Measurements from ENCODE around the gene PROZ. TPM values are rescaled to one million over a fixed set of nuclear protein-coding genes. Genes with fewer than 3 reads are reported as not detected.

The PROZ gene
- total RNA-seq, 1 experiment from 2014 or later, result not detected

GRCh38 chr13:113123226-113124201, 34.9 kb upstream of the PROZ start:
- Histone ChIP-seq H3K4me1 (ENCODE audit: insufficient read depth, low read length) (no peaks in the 10 kb centered on the region; the same call in 1 of the 2 replicates), H2BK15ac (ENCODE audit: low read depth, low read length) (no peak overlapping the region), H3K18ac (ENCODE audit: insufficient read length, low read depth, low read length) (no peak overlapping the region), H4K20me1 (ENCODE audit: control insufficient read depth, insufficient read depth, insufficient read length) (no peaks in the 10 kb centered on the region), H3K4ac (ENCODE audit: low read depth, low read length) (no peak overlapping the region), H2AK5ac (ENCODE audit: insufficient read length, low read length) (no peak overlapping the region), H3K56ac (ENCODE audit: insufficient read length, low read depth, low read length) (no peak overlapping the region), H3K4me2 (ENCODE audit: insufficient read depth, insufficient read length, low read length) (no peak overlapping the region), H2BK120ac (ENCODE audit: low read depth, low read length, poor library complexity, severe bottlenecking) (no peak overlapping the region), H4K8ac (replicated peaks; ENCODE audit: insufficient read length, low read depth, low read length) (no peak overlapping the region), H4K91ac (ENCODE audit: insufficient read length, low read depth, low read length) (no peak overlapping the region), H2BK5ac (ENCODE audit: insufficient read length, low read length) (no peak overlapping the region), H2BK12ac (ENCODE audit: insufficient read length, low read depth, low read length) (no peak overlapping the region), H3K79me2 (ENCODE audit: insufficient read depth, low read length) (no peaks in the 10 kb centered on the region), H3K79me1 (ENCODE audit: insufficient read depth, low read depth, low read length, poor library complexity, severe bottlenecking) (no peaks in the 10 kb centered on the region), H3K9me3 (ENCODE audit: control insufficient read depth, low read depth, low read length) (no peaks in the 10 kb centered on the region), H2BK20ac (ENCODE audit: low read depth, low read length, poor library complexity, severe bottlenecking) (no peak overlapping the region), H2AFZ (ENCODE audit: low read length) (no peak overlapping the region), H3K23ac (ENCODE audit: insufficient read length, low read depth, low read length) (no peak overlapping the region), H3K23me2 (ENCODE audit: insufficient read length, low read depth, low read length, poor library complexity, severe bottlenecking) (no peaks in the 10 kb centered on the region), H3T11ph (ENCODE audit: low read length) (no peak overlapping the region), H3K27me3 (ENCODE audit: insufficient read depth, low read length) (no peaks in the 10 kb centered on the region), H3K27ac (ENCODE audit: insufficient read length, low read depth, low read length) (no peak overlapping the region), H3K9ac (ENCODE audit: extremely low read depth, insufficient read length, low read length) (no peak overlapping the region), H4K5ac (ENCODE audit: insufficient read length, low read depth, low read length) (no peak overlapping the region), H3K14ac (ENCODE audit: insufficient read depth, low read length) (peak overlapping the region; percentile 16; the same call in 1 of the 2 replicates)
- H3K4me3 Mint-ChIP-seq, result peak overlapping the region in 1 of 2 experiments; percentile 9; a peak in 1 of 5 replicates
- peaks cover 22% of the 10 kb centered on the region for H3K27me3 Mint-ChIP-seq (ENCODE audit: low read depth)
- peaks cover 10 to 20% of the 10 kb centered on the region in 2 experiments for H3K4me1 Mint-ChIP-seq
- H3K36me3 Mint-ChIP-seq (ENCODE audit: insufficient read depth in 1 of 3, low read depth in 3 of 3), result no peaks in the 10 kb centered on the region
- no peak overlapping the region for H3K27ac Mint-ChIP-seq
- WGBS (ENCODE audit: extremely low coverage, insufficient read length, low lambda C conversion rate), result no CpG with 5 or more reads among the region's 29 CpGs
- TF ChIP-seq CTCF (conservative IDR thresholded peaks at IDR 0.05), result peak; percentile 53
- no peaks in the 10 kb centered on the region for H3K9me3 Mint-ChIP-seq
- DNase-seq, result peak; percentile 41

All from H9 (cell line).